Psoas muscle (tissue), 8 donors: ENCODE results near the gene HMBS. TPM values are rescaled to one million over a fixed set of nuclear protein-coding genes. Genes with fewer than 3 reads are reported as not detected.

ENCODE experiments used
- ATAC-seq, 4 donors: fragments of 200-7000 bp; cut with Tn5 transposase; one replicate each; pipeline ENCODE4 v1.9.1; 2020; ENCODE audit warnings: moderate library complexity in 3 of 4, mild to moderate bottlenecking in 2 of 4
- DNase-seq, 2 donors: peaks; one replicate each; pipeline ENCODE4 v3.0.0-alpha.2; 2020
- H3K27ac ChIP-seq: fragments of 200-600 bp; one replicate; pipeline ENCODE4 v1.8.0; 2022
- H3K27me3 ChIP-seq, 3 donors: fragments of 200-600 bp in 1 of 3; one replicate each; pipeline versions ENCODE4 v1.6.1 to v1.8.0; 2013 to 2022; ENCODE audit warnings: low read length in 2 of 3, mild to moderate bottlenecking in 2 of 3, moderate library complexity in 1 of 3; ENCODE audit not compliant: insufficient read depth in 3 of 3
- H3K36me3 ChIP-seq, 2 donors: fragments of 200-600 bp in 1 of 2; one replicate each; pipeline versions ENCODE4 v1.6.1 to v1.8.0; 2013 to 2022; ENCODE audit warnings: low read depth in 1 of 2, mild to moderate bottlenecking in 1 of 2, moderate library complexity in 1 of 2; ENCODE audit not compliant: insufficient read depth in 1 of 2
- H3K4me1 ChIP-seq: fragments of 200-600 bp; one replicate; pipeline ENCODE4 v1.8.0; 2022
- H3K4me3 ChIP-seq: fragments of 200-600 bp; one replicate; pipeline ENCODE4 v1.8.0; 2022; ENCODE audit warnings: mild to moderate bottlenecking
- H3K9me3 ChIP-seq: fragments of 200-600 bp; one replicate; pipeline ENCODE4 v1.8.0; 2022
- WGBS, 3 donors: extraction: QIAGEN DNeasy Blood & Tissue Kit; methylation state at CpG; one replicate each; pipeline versions ENCODE4 v1.1.6 to v1.1.7; 2013; 5-methylcytosine and 5-hydroxymethylcytosine counted together
- intact Hi-C, 2 donors: fragments of 100-400 bp; cut with DNase I; formaldehyde crosslinking; loops; one replicate each; pipeline versions ENCODE4 v1.11.0 to v1.14.2; 2022
- polyA plus RNA-seq, 3 donors: library from polyadenylated mRNA; stranded (reverse); fragments of 200-250 nt; gene quantifications; one replicate each; pipeline ENCODE4 v1.2.3, GENCODE V29; 2013
- total RNA-seq, 4 donors: library from RNA; stranded (reverse); fragmentation: NEBNext Ultra II Directional in 2 of 4; extraction: Animal tissue kit (Norgen Biotek cat#: 25700) in 2 of 4; gene quantifications; one replicate each; pipeline versions ENCODE4 v1.2.1 to v1.2.4, GENCODE V29; 2021 to 2023
- TF ChIP-seq, protein P1 (sequence below): fragments of 200-600 bp; IDR thresholded peaks from one replicate; pipeline ENCODE4 v1.8.0; 2022; ENCODE audit warnings: antibody characterized with exemption
- donor health status: healthy with polysubstance abuse.
- donor health status: DM: no; HTN: no; CAD: no; lungs with moderate emphysema.
- donor health status: Bipolar disorder and iron deficiency.
- donor health status: healthy.
- donor health status: DM: yes; HTN: yes; CAD: no.
- donor health status: DM: no; HTN: no; CAD: no.
- donor health status: DM: no; HTN: no; CAD: no.
- donor health status: DM: yes; HTN: yes; CAD: no.

The HMBS gene
- total and polyA plus RNA-seq, 7 donors, result 18.1 to 45.3 (median 33.3) TPM

GRCh38 chr11:119107538-119108145 is 23.0 kb downstream of the HMBS start:
- H3K4me1 ChIP-seq, result peaks cover 30% of the 10 kb centered on the region
- H3K4me3 ChIP-seq, result peak overlapping the region; percentile 100
- no peaks in the 10 kb centered on the region for H3K9me3 ChIP-seq
- peaks cover 2 to 24% of the 10 kb centered on the region in 2 donors for H3K36me3 ChIP-seq
- TF ChIP-seq, protein P1, sequence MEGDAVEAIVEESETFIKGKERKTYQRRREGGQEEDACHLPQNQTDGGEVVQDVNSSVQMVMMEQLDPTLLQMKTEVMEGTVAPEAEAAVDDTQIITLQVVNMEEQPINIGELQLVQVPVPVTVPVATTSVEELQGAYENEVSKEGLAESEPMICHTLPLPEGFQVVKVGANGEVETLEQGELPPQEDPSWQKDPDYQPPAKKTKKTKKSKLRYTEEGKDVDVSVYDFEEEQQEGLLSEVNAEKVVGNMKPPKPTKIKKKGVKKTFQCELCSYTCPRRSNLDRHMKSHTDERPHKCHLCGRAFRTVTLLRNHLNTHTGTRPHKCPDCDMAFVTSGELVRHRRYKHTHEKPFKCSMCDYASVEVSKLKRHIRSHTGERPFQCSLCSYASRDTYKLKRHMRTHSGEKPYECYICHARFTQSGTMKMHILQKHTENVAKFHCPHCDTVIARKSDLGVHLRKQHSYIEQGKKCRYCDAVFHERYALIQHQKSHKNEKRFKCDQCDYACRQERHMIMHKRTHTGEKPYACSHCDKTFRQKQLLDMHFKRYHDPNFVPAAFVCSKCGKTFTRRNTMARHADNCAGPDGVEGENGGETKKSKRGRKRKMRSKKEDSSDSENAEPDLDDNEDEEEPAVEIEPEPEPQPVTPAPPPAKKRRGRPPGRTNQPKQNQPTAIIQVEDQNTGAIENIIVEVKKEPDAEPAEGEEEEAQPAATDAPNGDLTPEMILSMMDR, result no peak
- WGBS, 3 donors, result 0 to 1% (median 1%) methylated on average over 40 to 64 of the region's 65 CpGs
- H3K27ac ChIP-seq, result peak overlapping the region; percentile 80
- DNase-seq (no peak), ATAC-seq (peak; percentile 38 to 58 (median 48))
- H3K27me3 ChIP-seq, result no peaks in the 10 kb centered on the region
- intact Hi-C loops, result no loop called here

GRCh38 chr11:119108146-119108856 is 23.6 kb downstream of the HMBS start:
- 19 to 31% (median 26%) methylated on average over 8 of the region's 8 CpGs for WGBS, 3 donors
- no peaks in the 10 kb centered on the region for H3K9me3 ChIP-seq
- ATAC-seq (no peak), DNase-seq (no peak)
- H3K4me1 ChIP-seq, result peaks cover 25% of the 10 kb centered on the region
- peak overlapping the region; percentile 100 for H3K4me3 ChIP-seq
- peaks cover 2 to 30% of the 10 kb centered on the region in 2 donors for H3K36me3 ChIP-seq
- no peak overlapping the region for H3K27ac ChIP-seq
- TF ChIP-seq, protein P1, result no peak
- no peaks in the 10 kb centered on the region for H3K27me3 ChIP-seq
- intact Hi-C loops, result no loop called here

DNA sequence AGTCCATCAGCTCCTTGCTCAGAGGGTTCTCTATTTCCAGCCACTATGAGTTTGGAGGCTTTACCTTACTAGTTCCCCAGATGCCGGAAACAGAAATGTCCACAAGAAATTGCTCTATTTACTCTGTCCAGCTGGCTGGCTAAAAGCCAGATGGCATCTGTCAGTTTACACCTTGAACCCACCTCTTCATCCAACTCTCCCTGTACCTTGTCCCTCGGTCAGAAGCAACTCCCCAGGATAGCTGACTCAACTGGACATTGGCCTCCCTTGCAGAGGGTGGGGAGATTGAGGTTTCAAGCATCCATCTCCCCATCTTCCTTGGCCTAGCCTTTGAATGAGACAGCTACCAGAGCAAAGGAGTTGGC is 24.2 kb downstream of the HMBS start:
- no peak overlapping the region for H3K27ac ChIP-seq
- TF ChIP-seq, protein P1, result no peak
- peaks cover 19% of the 10 kb centered on the region for H3K4me1 ChIP-seq
- peaks cover 2 to 36% of the 10 kb centered on the region in 2 donors for H3K36me3 ChIP-seq
- no peak for DNase-seq
- ATAC-seq, result no peak
- H3K4me3 ChIP-seq, result peak overlapping the region; percentile 100
- H3K27me3 ChIP-seq, result no peaks in the 10 kb centered on the region
- 78 to 92% (median 83%) methylated on average over 2 of the region's 2 CpGs for WGBS, 3 donors
- intact Hi-C loops, result no loop called here
- H3K9me3 ChIP-seq, result no peaks in the 10 kb centered on the region

DNA sequence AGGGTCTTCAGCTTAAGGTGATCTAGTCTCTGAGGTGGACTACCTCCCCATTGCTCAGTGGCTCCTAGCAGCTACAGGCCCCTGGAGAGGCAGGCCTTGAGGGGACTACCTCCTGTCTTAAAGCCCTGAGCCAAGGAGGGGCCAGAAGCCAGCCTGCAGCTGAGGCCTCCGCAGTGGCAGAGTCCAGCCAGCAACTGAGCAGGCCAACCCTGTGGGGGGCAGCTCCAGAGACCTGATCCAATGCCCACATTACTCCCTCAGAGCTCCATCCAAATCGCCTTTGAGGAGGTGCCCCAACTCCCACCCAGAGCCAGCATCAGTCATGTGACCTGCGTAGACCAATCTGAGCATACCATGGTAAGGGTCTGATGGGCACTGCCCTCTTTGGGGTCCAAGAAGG is 25.2 kb downstream of the HMBS start:
- no peak for ATAC-seq
- no peak for DNase-seq
- H3K27me3 ChIP-seq, result no peaks in the 10 kb centered on the region
- peaks cover 19% of the 10 kb centered on the region for H3K4me1 ChIP-seq
- H3K36me3 ChIP-seq, result peaks cover 2 to 46% of the 10 kb centered on the region in 2 donors
- no peaks in the 10 kb centered on the region for H3K9me3 ChIP-seq
- TF ChIP-seq, protein P1, result no peak
- H3K27ac ChIP-seq, result no peak overlapping the region
- WGBS, 3 donors, result 82 to 95% (median 84%) methylated on average over 3 of the region's 3 CpGs
- intact Hi-C loops, result no loop called here
- H3K4me3 ChIP-seq, result no peak overlapping the region
